Activated CD8-positive, alpha-beta memory T cell treated with anti-CD3 and anti-CD28 coated beads for 36 hours (primary cell): ENCODE measurements around the gene MDN1. TPM values are rescaled to one million over a fixed set of nuclear protein-coding genes. Genes with fewer than 3 reads are reported as not detected.

Experiments used
- CTCF ChIA-PET: fragments of 350-600 bp; sonication (Branson Sonifier 250); formaldehyde crosslinking; loops from one replicate; lab custom pipeline; 2021; ENCODE audit warnings: antibody characterized with exemption; lab: Charles Lee
- POLR2A ChIA-PET: fragments of 350-600 bp; sonication (Branson Sonifier 250); formaldehyde crosslinking; loops from one replicate; lab custom pipeline; 2021; ENCODE audit warnings: antibody characterized with exemption; lab: Charles Lee
- total RNA-seq, 2 experiments: library from RNA; stranded (reverse); gene quantifications; one replicate each; pipeline ENCODE4 v1.2.3, GENCODE V29; 2021

Gene MDN1
- total RNA-seq, 2 experiments from 2014 or later = 66.7 to 69.8 TPM

DNA sequence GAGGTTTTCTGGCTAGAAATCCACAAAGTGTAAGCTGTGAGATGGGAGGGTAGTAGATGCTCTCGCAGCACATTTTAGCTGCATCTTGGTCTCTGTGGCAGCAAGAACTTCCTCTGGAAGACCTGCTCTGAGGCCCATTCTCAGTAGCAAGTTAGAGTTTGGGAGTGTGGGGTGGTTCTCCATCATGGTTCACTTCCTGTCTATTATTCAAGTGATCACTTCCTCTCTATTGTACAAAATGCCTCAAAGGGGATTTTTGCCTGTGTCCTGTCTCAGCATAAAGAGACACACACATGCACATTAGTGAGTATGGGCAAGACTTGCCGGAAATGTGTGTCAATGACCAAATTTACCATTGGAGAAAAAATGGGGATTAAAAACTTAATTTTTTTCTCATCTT lies 223.5 kb downstream of the MDN1 start:
- ChIA-PET POLR2A (no interaction called here), CTCF (interaction anchor here (1.6 kb wide), 1 partner anchor 15 kb away, joined by 3 read pairs; no protein-coding TSS in a partner anchor)

Other genes starting within 250 kb of the MDN1 start
- 10 to 100 TPM; 35.0 to 37.6 TPM for gene LYRM2, start 181.0 kb downstream of the MDN1 start, total RNA-seq
- gene CASP8AP2, start 10.1 kb upstream of the MDN1 start, total RNA-seq = 10 to 100 TPM; 32.2 to 32.3 TPM
- not detected for gene GJA10, start 74.7 kb upstream of the MDN1 start, total RNA-seq